ENCODE measurements around the gene PBX4. TPM values are rescaled to one million over a fixed set of nuclear protein-coding genes. Genes with fewer than 3 reads are reported as not detected.
"Not testable (repeated sequence)": the region's sequence is repeated elsewhere in the genome, so short reads cannot be mapped to it uniquely, and the experiment has no call there.

The PBX4 gene
- polyA plus RNA-seq, 1 experiment = 0.63 TPM

DNA sequence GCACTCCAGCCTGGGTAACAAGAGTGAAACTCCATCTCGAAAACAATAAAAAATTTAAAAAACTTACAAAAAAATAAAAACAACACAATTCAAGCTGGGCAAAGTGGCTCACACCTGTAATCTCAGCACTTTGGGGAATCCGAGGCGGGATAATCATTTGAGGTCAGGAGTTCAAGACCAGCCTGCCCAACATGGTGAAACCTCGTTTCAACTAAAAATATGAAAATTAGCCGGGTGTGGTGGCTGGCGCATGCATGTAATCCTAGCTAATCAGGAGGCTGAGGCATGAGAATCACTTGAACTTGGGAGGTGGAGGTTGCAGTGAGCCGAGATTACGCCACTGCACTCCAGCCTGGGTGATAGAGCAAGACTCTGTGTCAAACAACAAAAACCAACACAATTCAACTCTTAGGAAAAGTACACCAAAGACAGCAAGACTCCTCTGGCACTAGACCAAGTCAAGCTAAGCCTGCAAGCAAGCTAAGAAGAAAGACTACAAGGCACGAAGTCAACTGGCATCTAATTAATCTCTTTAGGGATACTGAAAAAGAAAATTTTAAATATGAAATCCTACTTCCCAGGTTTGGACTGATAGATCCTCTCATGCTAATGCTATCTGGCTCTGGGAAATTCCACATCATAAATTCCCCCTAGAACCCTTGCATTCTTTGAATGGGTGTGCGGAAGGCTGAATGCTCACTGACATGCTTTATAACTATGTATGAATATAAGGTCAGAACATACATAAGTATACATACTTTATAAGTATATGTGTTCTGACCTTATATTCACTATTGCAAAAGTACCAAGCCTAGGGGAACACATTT lies 7.9 kb downstream of the PBX4 start:
- CTCF ChIA-PET = interaction anchor here (1.5 to 1.7 kb wide), 2 partner anchors 33 to 56 kb away, joined by 5 to 6 read pairs; partner anchors contain the start of gene GMIP
- TF ChIP-seq, protein P1, sequence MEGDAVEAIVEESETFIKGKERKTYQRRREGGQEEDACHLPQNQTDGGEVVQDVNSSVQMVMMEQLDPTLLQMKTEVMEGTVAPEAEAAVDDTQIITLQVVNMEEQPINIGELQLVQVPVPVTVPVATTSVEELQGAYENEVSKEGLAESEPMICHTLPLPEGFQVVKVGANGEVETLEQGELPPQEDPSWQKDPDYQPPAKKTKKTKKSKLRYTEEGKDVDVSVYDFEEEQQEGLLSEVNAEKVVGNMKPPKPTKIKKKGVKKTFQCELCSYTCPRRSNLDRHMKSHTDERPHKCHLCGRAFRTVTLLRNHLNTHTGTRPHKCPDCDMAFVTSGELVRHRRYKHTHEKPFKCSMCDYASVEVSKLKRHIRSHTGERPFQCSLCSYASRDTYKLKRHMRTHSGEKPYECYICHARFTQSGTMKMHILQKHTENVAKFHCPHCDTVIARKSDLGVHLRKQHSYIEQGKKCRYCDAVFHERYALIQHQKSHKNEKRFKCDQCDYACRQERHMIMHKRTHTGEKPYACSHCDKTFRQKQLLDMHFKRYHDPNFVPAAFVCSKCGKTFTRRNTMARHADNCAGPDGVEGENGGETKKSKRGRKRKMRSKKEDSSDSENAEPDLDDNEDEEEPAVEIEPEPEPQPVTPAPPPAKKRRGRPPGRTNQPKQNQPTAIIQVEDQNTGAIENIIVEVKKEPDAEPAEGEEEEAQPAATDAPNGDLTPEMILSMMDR (IDR thresholded peaks at IDR 0.05; ENCODE audit: low read depth, low read length) = no peak

DNA sequence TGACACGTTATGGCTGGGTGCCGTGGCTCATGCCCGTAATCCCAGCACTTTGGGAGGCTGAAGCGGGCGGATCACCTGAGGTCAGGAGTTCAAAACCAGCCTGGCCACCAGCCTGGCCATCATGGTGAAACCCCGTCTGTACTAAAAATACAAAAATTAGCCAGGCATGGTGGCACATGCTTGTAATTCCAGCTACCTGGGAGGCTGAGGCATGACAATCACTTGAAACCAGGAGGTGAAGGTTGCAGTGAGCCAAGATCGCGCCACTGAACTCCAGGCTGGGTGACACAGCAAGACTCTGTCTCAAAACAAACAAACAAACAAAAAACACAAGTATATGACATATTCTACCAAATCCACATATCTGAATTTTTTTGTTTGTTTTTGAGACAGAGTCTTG lies 11.8 kb downstream of the PBX4 start:
- H3K4me3 ChIP-seq (ENCODE audit: low read depth, low read length); POLR2A ChIA-PET; H3K27me3 ChIP-seq (ENCODE audit: control insufficient read depth, insufficient read depth, low read length); DNase-seq (ENCODE audit: low read depth, low spot score); H3K9me3 ChIP-seq (ENCODE audit: control insufficient read depth, insufficient read depth, low read length); H3K27ac ChIP-seq (ENCODE audit: low read depth, low read length): not testable (repeated sequence)
- CTCF ChIA-PET = interaction anchor here (1.6 kb wide), 1 partner anchor 54 kb away, joined by 6 read pairs; no protein-coding TSS in a partner anchor

More for the DNA sequence above, 7.9 kb downstream of the PBX4 start:
- Histone ChIP-seq H3K27me3 (ENCODE audit: control insufficient read depth, insufficient read depth, low read length) (no peaks in the 10 kb centered on the region), H3K4me3 (ENCODE audit: low read depth, low read length) (no peak overlapping the region), H3K27ac (ENCODE audit: low read depth, low read length) (no peak overlapping the region), H3K9me3 (ENCODE audit: control insufficient read depth, insufficient read depth, low read length) (no peaks in the 10 kb centered on the region)
- DNase-seq (ENCODE audit: low read depth, low spot score) = no peak
- POLR2A ChIA-PET = interaction anchor here (1.1 kb wide), 1 partner anchor 80 kb away, joined by 8 read pairs; no protein-coding TSS in a partner anchor

GRCh38 chr19:19606021-19606420 lies 12.5 kb downstream of the PBX4 start:
- Histone ChIP-seq H3K4me3 (ENCODE audit: low read depth, low read length) (no peak overlapping the region), H3K27me3 (ENCODE audit: control insufficient read depth, insufficient read depth, low read length) (no peaks in the 10 kb centered on the region), H3K9me3 (ENCODE audit: control insufficient read depth, insufficient read depth, low read length) (no peaks in the 10 kb centered on the region), H3K27ac (ENCODE audit: low read depth, low read length) (no peak overlapping the region)
- TF ChIP-seq, protein P1 (IDR thresholded peaks at IDR 0.05; ENCODE audit: low read depth, low read length) = no peak
- ChIA-PET CTCF (no interaction called here), POLR2A (no interaction called here)
- DNase-seq (ENCODE audit: low read depth, low spot score) = no peak

DNA sequence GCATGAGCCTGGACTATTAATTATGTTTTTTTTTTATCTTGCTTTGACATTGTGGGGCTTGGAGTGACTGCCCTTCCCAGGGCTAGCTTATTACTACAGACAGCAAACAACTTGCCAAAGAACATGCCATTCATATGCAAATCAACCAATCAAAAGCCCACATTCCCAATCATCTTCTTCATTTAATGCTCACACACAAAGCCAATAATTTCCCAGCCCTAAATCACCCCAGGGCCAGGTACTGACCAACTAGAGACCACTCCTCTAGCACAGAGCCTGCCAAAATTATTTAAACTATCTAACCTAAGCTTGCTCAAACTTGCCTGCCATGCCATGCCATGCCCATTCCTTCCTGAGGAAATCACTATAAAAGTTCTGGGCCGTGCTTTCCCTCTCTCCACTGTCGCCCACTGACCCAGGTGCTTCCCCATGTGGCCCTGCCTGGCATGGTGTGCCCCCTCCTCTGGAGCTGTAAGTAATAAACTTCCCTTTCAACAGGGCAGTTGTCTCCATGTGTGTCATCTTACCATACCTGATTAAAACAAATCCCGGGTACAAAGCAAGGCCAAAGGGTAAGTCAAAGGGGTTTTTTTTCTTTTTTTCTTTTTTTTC lies 15.7 kb downstream of the PBX4 start:
- Histone ChIP-seq H3K27me3 (ENCODE audit: control insufficient read depth, insufficient read depth, low read length) (no peaks in the 10 kb centered on the region), H3K9me3 (ENCODE audit: control insufficient read depth, insufficient read depth, low read length) (no peaks in the 10 kb centered on the region), H3K27ac (ENCODE audit: low read depth, low read length) (no peak overlapping the region), H3K4me3 (ENCODE audit: low read depth, low read length) (no peak overlapping the region)
- POLR2A ChIA-PET = no interaction called here
- DNase-seq (ENCODE audit: low read depth, low spot score) = no peak
- CTCF ChIA-PET = interaction anchor here (0.6 to 1.5 kb wide), 3 partner anchors 20 to 71 kb away, joined by 3 to 18 read pairs (median 3); no protein-coding TSS in a partner anchor
- TF ChIP-seq, protein P1 (IDR thresholded peaks at IDR 0.05; ENCODE audit: low read depth, low read length) = no peak

DNA sequence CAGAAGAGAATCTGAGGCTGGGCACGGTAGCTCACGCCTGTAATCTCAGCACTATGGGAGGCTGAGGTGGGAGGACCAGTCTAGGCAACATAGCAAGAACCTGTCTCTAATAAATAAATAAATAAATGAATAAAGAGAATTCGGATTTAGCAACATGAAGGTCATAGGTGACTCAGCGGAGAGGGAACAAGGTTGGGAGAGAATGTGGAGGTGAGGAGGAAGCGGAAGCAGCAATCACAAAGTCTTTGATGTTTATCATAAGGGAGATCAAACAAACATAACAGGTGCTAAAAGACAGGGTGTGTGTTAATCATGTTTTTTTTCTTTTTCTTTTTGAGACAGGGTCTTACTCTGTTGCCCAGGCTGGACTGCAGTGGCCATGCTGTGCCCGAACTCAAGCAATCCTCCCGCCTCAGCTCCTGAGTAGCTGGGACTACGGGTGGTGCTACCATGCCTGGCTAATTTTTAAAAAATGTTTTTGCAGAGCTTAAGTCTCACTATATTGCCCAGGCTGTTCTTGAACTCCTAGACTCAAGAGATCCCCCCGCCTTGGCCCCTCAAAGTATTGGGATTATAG lies 16.3 kb downstream of the PBX4 start:
- TF ChIP-seq, protein P1 (IDR thresholded peaks at IDR 0.05; ENCODE audit: low read depth, low read length) = no peak
- Histone ChIP-seq H3K4me3 (ENCODE audit: low read depth, low read length) (no peak overlapping the region), H3K9me3 (ENCODE audit: control insufficient read depth, insufficient read depth, low read length) (no peaks in the 10 kb centered on the region), H3K27ac (ENCODE audit: low read depth, low read length) (no peak overlapping the region), H3K27me3 (ENCODE audit: control insufficient read depth, insufficient read depth, low read length) (no peaks in the 10 kb centered on the region)
- POLR2A ChIA-PET = no interaction called here
- DNase-seq (ENCODE audit: low read depth, low spot score) = no peak
- CTCF ChIA-PET = interaction anchor here (0.6 to 1.5 kb wide), 3 partner anchors 21 to 71 kb away, joined by 3 to 18 read pairs (median 3); no protein-coding TSS in a partner anchor

Measured in AG04450 (cell line).